ENCODE measurements around the gene CHTOP.

Gene CHTOP

DNA sequence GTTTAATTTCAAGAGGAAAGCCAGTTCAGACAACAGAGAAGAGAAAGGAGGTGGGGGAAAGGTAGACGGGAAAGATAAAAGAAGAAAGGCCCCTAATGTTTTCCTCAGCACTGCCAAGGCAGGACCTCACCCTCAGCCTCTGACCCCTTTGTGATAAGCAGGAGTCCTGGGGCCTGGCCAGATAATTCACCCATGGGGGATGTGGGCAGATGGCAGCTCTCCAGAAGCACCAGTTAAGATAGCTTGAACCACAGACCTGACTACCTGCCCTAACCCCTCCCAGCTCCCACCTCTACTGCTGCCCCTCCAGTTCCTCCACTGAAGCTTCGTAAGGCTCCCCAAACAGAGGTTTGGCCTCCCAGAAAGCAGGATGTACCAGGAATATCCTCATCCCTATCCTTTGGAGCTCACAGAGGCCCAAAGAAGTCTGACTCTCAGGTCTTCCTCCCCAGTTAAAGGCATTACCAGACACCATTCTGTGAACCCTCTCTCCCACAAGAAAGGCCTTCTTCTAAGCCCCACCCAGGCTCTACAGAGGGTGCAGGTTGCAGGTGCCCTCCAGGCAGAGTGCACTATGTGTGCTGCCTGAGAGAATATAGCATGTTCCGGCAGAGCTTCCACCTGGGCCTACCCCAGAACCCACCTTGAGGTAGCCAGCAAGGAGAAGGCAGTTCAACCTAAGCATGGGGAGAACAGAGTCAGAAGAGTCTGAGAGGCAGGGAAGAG lies 15.4 kb downstream of the CHTOP start:
- TF ChIP-seq EZH2 (IDR thresholded peaks at IDR 0.05; ENCODE audit: borderline replicate concordance, low read depth, low read length, severe bottlenecking) = no peak
- TF ChIP-seq, protein P1, sequence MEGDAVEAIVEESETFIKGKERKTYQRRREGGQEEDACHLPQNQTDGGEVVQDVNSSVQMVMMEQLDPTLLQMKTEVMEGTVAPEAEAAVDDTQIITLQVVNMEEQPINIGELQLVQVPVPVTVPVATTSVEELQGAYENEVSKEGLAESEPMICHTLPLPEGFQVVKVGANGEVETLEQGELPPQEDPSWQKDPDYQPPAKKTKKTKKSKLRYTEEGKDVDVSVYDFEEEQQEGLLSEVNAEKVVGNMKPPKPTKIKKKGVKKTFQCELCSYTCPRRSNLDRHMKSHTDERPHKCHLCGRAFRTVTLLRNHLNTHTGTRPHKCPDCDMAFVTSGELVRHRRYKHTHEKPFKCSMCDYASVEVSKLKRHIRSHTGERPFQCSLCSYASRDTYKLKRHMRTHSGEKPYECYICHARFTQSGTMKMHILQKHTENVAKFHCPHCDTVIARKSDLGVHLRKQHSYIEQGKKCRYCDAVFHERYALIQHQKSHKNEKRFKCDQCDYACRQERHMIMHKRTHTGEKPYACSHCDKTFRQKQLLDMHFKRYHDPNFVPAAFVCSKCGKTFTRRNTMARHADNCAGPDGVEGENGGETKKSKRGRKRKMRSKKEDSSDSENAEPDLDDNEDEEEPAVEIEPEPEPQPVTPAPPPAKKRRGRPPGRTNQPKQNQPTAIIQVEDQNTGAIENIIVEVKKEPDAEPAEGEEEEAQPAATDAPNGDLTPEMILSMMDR (IDR thresholded peaks at IDR 0.05; ENCODE audit: borderline replicate concordance, extremely low read depth, low read length, poor library complexity, severe bottlenecking) = no peak
- H2AFZ ChIP-seq (ENCODE audit: low read depth, low read length) = no peak overlapping the region
- H3K4me2 ChIP-seq (ENCODE audit: insufficient read depth, low read length) = no peak overlapping the region
- no peaks in the 10 kb centered on the region for H3K27me3 ChIP-seq (ENCODE audit: insufficient read depth, low read length, poor library complexity)
- H3K9ac ChIP-seq (ENCODE audit: low read depth, low read length) = no peak overlapping the region
- DNase-seq = no peak
- no peaks in the 10 kb centered on the region for H3K79me2 ChIP-seq (ENCODE audit: insufficient read depth, low read length)
- no peaks in the 10 kb centered on the region for H3K9me3 ChIP-seq (ENCODE audit: insufficient read depth, low read length, severe bottlenecking)
- peaks cover 11% of the 10 kb centered on the region; the same call in 1 of the 2 replicates for H4K20me1 ChIP-seq (ENCODE audit: insufficient read depth, low read length)
- peak; percentile 44 for ATAC-seq (ENCODE audit: insufficient read depth, low read depth)
- no peak overlapping the region for H3K27ac ChIP-seq (ENCODE audit: low read length)
- no peaks in the 10 kb centered on the region for H3K4me1 ChIP-seq (ENCODE audit: insufficient read depth, low read length)
- H3K36me3 ChIP-seq (ENCODE audit: insufficient read depth, low read length) = peaks cover 32% of the 10 kb centered on the region
- H3K4me3 ChIP-seq (ENCODE audit: low read depth in 1 of 2, low read length in 2 of 2) = no peak overlapping the region

DNA sequence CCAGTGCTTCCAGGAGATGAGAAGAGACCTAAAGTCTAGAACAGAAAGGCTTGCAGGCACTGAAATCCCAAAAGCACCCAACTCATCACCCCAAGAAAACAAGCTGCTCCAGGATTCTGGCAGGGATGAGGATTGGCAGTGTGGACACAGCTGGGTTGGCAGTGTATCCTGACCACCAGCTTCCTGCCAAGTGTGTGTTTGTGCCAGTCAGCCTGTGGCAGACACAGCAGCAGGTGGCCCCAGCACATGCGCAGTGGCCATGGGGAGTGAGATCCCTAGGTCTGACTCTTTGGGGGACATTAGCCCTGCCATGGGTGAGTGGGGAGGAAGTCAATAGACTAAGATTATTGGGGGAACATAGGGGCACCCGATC lies 16.0 kb downstream of the CHTOP start:
- Histone ChIP-seq H3K79me2 (ENCODE audit: insufficient read depth, low read length) (no peaks in the 10 kb centered on the region), H2AFZ (ENCODE audit: low read depth, low read length) (no peak overlapping the region), H3K4me1 (ENCODE audit: insufficient read depth, low read length) (no peaks in the 10 kb centered on the region), H3K9ac (ENCODE audit: low read depth, low read length) (no peak overlapping the region), H3K4me3 (ENCODE audit: low read depth in 1 of 2, low read length in 2 of 2) (no peak overlapping the region), H3K27ac (ENCODE audit: low read length) (no peak overlapping the region), H3K4me2 (ENCODE audit: insufficient read depth, low read length) (no peak overlapping the region), H3K9me3 (ENCODE audit: insufficient read depth, low read length, severe bottlenecking) (no peaks in the 10 kb centered on the region), H4K20me1 (ENCODE audit: insufficient read depth, low read length) (peaks cover 9% of the 10 kb centered on the region; the same call in 1 of the 2 replicates), H3K27me3 (ENCODE audit: insufficient read depth, low read length, poor library complexity) (no peaks in the 10 kb centered on the region), H3K36me3 (ENCODE audit: insufficient read depth, low read length) (peaks cover 27% of the 10 kb centered on the region)
- TF ChIP-seq EZH2 (IDR thresholded peaks at IDR 0.05; ENCODE audit: borderline replicate concordance, low read depth, low read length, severe bottlenecking) = no peak
- DNase-seq (no peak), ATAC-seq (ENCODE audit: insufficient read depth, low read depth) (0 out of 3 replicates have a peak, but pooled peaks have one; percentile 18)

DNA sequence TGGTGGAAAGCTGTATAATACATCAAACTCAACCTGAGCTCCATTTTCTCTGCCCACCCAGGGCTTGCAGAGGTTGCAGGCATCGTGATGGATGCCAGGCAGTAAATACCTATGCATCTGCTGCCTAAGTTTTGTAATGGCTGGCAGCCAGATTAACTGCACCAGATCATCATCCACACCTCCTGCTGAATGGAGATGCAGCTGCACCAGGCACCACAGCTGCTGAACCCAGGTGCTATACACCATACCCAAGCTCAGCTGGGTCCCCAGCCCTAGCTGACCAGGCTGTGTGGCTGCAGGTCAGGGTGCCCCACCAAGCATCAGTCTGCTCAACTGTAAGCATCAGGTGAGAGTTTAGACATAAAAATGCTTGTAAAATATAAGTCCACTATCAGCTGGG lies 17.9 kb downstream of the CHTOP start:
- 0 out of 2 replicates have a peak, but pooled peaks cover 3% of the 10 kb centered on the region for H4K20me1 ChIP-seq (ENCODE audit: insufficient read depth, low read length)
- H3K4me3 ChIP-seq (ENCODE audit: low read depth in 1 of 2, low read length in 2 of 2) = no peak overlapping the region
- no peak for DNase-seq
- ATAC-seq (ENCODE audit: insufficient read depth, low read depth) = no peak
- no peaks in the 10 kb centered on the region for H3K79me2 ChIP-seq (ENCODE audit: insufficient read depth, low read length)
- H3K27ac ChIP-seq (ENCODE audit: low read length) = no peak overlapping the region
- H3K9ac ChIP-seq (ENCODE audit: low read depth, low read length) = no peak overlapping the region
- H2AFZ ChIP-seq (ENCODE audit: low read depth, low read length) = no peak overlapping the region
- TF ChIP-seq, protein P1 (IDR thresholded peaks at IDR 0.05; ENCODE audit: borderline replicate concordance, extremely low read depth, low read length, poor library complexity, severe bottlenecking) = no peak
- TF ChIP-seq EZH2 (IDR thresholded peaks at IDR 0.05; ENCODE audit: borderline replicate concordance, low read depth, low read length, severe bottlenecking) = no peak
- H3K4me2 ChIP-seq (ENCODE audit: insufficient read depth, low read length) = no peak overlapping the region
- peaks cover 8% of the 10 kb centered on the region; the same call in 1 of the 2 replicates for H3K36me3 ChIP-seq (ENCODE audit: insufficient read depth, low read length)
- no peaks in the 10 kb centered on the region for H3K9me3 ChIP-seq (ENCODE audit: insufficient read depth, low read length, severe bottlenecking)
- no peaks in the 10 kb centered on the region for H3K27me3 ChIP-seq (ENCODE audit: insufficient read depth, low read length, poor library complexity)
- no peaks in the 10 kb centered on the region for H3K4me1 ChIP-seq (ENCODE audit: insufficient read depth, low read length)

DNA sequence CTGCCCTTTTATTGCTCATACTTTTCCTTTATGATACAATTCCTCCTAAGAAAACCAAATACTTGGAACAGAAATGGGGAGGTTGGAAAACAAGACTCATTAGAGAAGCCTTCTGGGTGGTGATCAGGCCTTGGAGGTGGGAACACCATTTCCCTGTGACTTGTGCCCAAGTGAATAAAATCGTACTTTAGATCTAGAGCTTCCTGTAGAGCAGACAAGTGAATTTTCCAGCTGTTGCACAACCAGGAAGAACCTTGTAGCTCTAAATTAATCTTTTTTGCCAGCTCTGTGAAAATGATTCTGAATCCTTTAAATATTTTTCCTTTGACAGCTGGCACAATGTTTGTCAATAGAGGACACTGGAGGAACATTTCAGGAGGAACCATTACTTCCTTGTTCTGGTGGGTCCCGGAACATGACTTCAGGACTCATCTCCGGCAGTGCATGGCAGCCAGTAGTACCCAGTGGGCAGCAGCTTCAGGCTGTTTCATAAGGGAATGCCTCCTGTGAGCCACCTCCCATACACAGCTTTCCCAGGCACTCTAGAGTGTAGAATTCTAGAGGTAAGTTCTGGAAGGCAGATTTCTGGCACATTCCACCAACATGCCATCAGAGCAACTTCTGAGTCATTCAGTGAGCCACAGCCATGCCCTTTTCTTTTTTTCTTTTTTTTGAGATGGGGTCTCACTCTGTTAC lies 19.1 kb downstream of the CHTOP start:
- no peaks in the 10 kb centered on the region for H3K36me3 ChIP-seq (ENCODE audit: insufficient read depth, low read length)
- H3K4me1 ChIP-seq (ENCODE audit: insufficient read depth, low read length) = peaks cover 3% of the 10 kb centered on the region
- H3K9ac ChIP-seq (ENCODE audit: low read depth, low read length) = no peak overlapping the region
- H3K9me3 ChIP-seq (ENCODE audit: insufficient read depth, low read length, severe bottlenecking) = no peaks in the 10 kb centered on the region
- no peak overlapping the region for H3K4me3 ChIP-seq (ENCODE audit: low read depth in 1 of 2, low read length in 2 of 2)
- H4K20me1 ChIP-seq (ENCODE audit: insufficient read depth, low read length) = no peaks in the 10 kb centered on the region
- H3K27ac ChIP-seq (ENCODE audit: low read length) = no peak overlapping the region
- H3K79me2 ChIP-seq (ENCODE audit: insufficient read depth, low read length) = no peaks in the 10 kb centered on the region
- no peak for DNase-seq
- ATAC-seq (ENCODE audit: insufficient read depth, low read depth) = no peak
- no peaks in the 10 kb centered on the region for H3K27me3 ChIP-seq (ENCODE audit: insufficient read depth, low read length, poor library complexity)
- no peak for TF ChIP-seq EZH2 (IDR thresholded peaks at IDR 0.05; ENCODE audit: borderline replicate concordance, low read depth, low read length, severe bottlenecking)
- TF ChIP-seq, protein P1 (IDR thresholded peaks at IDR 0.05; ENCODE audit: borderline replicate concordance, extremely low read depth, low read length, poor library complexity, severe bottlenecking) = no peak
- H3K4me2 ChIP-seq (ENCODE audit: insufficient read depth, low read length) = no peak overlapping the region
- no peak overlapping the region for H2AFZ ChIP-seq (ENCODE audit: low read depth, low read length)

Data from DND-41 (cell line).